Left colon (tissue), 2 donors: Measurements from ENCODE around the gene ADH4. TPM values are rescaled to one million over a fixed set of nuclear protein-coding genes. Genes with fewer than 3 reads are reported as not detected.
"Not testable (repeated sequence)": the region's sequence is repeated elsewhere in the genome, so short reads cannot be mapped to it uniquely, and the experiment has no call there.

Experiments used
- ATAC-seq: fragments of 200-7000 bp; cut with Tn5 transposase; one replicate; pipeline ENCODE4 v1.9.1; 2020; ENCODE audit warnings: mild to moderate bottlenecking, moderate library complexity
- DNase-seq, 2 donors: peaks; one replicate each; pipeline ENCODE4 v3.0.0-alpha.2; 2020
- intact Hi-C, 2 donors: fragments of 100-400 bp; cut with DNase I in 1 of 2; cut with micrococcal nuclease in 1 of 2; formaldehyde crosslinking; loops; one replicate each; pipeline versions ENCODE4 v1.11.2 to v1.14.0; 2022; cut with DNase I, micrococcal nuclease
- long read RNA-seq: library from polyadenylated mRNA; unstranded; transcript quantifications from one replicate; pipeline ENCODE4 v2.0.0, GENCODE V29; 2021
- total RNA-seq, 2 donors: library from RNA; stranded (reverse); fragmentation: NEBNext Ultra II Directional; extraction: Animal tissue kit (Norgen Biotek cat#: 25700); gene quantifications; one replicate each; pipeline ENCODE4 v1.2.1, GENCODE V29; 2021
- donor health status: DM: no; HTN: no; CAD: no.
- donor health status: DM: yes; HTN: yes; CAD: no.

ADH4 gene
- total RNA-seq: 1 to 10 TPM in 1 of 2 donors, under 1 TPM in 1; 0.31 to 2.8 TPM
- long read RNA-seq, partial matches to known transcripts: 2 of 2 reads
- long read RNA-seq, other reads (novel, unspliced or antisense): 0 of 2 reads

DNA sequence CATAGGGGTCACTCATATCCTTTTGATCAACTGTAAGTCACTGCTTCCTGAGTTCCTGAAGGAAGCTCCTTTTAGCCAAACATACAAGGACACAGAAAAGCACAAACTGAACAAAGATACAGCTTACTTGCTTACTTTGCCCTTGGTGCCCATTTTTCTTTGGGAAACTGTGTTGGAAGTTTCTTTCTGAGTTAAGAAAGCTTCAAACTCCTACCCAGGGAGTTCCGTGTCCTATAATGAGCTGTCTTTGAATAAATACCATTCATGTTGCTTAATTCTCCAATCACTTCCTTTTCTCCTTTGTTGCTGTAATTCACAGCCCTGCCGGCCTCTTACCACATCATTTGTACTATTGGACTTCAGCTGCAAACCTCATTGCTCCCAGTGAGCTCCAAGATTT, at the start of gene ADH4:
Gene ADH4, minus strand, starts transcription at position 228 of the 400 bp plus-strand sequence. Its CDS starts 75 bp downstream, at position 153.
- DNase-seq (peak in 1 of 2 donors; percentile 54), ATAC-seq (peak; percentile 47)
- intact Hi-C loops: no loop called here

DNA sequence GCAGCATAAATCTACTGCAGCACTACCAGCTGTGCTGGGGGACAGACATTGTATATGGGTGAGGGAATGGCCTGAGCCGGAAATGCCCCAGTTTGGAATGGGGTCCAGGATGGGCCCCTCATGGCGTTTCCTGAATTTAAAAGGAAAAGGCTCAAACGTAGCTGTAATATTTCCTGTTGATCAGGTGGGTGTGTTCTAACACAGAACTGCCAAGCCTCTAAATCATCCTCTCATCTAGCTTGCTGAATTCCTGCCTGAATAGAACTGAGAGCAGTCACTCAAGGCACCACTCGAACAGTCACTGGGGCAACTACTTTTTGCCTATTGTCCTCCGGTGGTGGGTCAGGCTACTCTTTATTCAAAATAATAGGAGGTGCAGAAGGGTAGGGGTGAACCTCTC, 46.2 kb upstream of the ADH4 start:
- no peak for ATAC-seq
- DNase-seq: no peak
- intact Hi-C loops: no loop called here

DNA sequence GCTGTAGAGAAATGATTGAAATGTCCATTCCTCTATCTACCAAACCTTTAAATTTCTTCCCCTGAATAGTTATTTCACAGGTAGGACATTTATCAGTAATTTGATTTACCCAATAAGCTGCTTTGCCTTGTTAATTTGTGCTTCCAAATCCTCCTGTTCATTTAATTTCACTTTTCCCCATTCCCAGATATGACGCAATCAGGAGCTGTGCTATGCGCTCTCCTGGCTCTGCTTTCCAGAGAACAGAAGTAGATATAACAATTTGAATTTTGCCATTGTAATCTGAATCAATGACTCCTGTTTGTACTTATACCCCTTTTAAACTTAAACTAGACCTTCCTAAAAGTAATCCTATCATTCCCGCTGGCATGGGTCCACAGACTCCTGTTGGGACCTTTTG, 45.8 kb upstream of the ADH4 start:
- ATAC-seq, intact Hi-C loops: not testable (repeated sequence)

DNA sequence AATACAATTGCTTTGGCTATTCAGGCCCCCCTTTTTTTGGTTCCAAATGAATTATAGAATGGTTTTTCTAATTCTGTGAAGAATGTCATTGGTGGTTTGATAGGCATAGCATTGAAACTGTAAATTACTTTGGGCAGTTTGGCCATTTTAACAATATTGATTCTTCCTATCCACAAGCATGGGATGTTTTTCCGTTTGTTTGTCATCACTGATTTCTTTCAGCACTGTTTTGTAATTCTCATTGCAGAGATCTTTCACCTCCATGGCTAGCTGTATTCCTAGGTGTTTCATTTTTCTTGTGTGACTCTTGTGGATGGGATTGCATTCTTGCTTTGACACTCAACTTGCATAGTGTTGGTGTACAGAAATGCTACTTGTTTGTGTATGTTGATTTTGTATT, 41.9 kb upstream of the ADH4 start:
- DNase-seq (no peak), ATAC-seq (no peak)
- intact Hi-C loops: no loop called here

More for the DNA sequence above, 45.8 kb upstream of the ADH4 start:
- DNase-seq: not testable (repeated sequence)

DNA sequence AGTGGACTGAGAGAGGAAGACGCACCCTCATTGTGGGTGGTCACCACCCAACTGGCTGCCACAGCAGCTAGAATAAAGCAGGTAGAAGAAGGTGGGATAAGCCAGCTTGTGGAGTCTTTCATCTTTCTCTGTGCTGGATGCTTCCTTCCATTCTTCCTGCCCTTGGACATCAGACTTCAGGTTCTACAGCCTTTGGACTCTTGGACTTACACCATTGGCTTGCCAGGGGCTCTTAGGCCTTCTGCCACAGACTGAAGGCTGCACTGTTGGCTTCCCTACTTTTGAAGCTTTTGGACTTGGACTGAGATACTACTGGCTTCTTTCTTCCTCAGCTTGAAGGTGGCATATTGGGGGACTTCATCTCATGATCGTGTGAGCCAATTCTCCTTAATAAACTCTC, 41.5 kb upstream of the ADH4 start:
- ATAC-seq (no peak), DNase-seq (no peak)
- intact Hi-C loops: no loop called here

DNA sequence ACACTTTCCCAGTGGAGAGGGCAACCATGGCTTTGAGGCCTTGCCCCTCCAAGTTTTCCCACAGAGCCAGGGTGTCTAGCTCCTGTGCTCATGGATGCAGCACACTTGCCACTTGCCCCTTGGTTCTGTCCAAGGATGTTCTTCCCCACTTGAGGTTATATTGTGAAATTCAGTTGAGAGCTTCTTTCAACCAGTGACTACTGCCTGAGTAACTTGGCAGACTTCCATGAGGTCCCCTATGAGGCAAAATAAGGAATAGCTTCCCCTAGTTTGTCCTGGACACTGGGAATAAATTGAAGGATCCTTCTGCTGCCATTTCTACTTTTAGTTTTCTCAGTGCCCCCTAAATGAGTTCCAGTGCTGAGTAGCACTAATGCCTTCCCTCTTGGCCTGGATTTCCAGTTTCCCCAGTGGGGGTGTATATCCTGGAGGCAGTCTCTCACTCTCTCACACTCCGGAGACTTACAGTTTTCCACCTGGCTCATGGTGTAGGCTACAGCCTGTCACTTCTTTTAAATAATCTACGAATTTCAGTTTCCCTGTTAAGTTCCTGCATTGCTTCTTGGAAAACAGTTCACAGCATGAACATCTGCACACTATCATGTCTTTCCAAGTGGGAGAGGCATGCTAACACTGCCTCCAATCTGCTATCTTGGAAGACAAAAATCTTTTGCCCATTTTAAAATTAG, 36.4 kb upstream of the ADH4 start:
- DNase-seq (no peak), ATAC-seq (no peak)
- intact Hi-C loops: no loop called here

DNA sequence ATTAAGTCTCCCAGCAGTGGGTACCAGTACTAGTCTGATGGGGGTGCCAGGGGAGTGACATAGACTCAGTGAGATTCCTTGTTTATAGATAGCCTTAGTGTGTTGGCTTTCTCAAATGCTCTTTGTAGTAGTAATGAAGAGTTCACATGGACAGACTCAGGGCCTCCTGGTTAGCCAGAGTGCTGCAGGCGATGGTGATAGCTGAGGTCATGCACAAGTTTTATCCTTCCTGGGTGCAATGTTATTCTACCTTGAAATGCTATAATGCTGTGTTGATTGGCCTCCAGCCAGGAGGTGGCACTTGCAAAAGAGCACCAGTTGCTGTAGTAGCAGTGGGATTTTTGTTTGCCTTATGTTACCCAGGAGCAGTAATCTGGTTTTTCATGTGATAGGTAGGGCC, 35.5 kb upstream of the ADH4 start:
- ATAC-seq: peak; percentile 82
- intact Hi-C loops: no loop called here
- DNase-seq: peak; percentile 29 to 60

DNA sequence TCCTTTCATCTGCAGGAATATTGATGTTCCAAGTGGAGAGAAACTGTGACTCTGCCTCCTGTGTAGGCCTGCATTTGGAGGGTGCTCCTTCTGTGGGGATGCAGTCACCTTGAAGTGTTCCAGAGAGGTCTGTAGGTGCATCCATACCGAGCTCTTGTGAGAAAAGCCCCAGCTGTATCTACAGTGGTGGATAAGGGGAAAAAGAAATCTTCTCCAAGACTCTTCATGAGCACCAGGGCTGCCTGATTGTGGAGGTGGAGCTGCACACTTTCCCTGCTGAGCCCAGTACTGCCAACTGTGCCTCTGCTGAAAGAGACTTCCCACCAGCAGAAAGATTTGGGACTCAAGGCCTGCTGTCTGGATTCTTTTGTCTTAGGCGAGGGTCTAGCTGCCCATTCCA, 35.1 kb upstream of the ADH4 start:
- intact Hi-C loops: no loop called here
- no peak for DNase-seq
- no peak for ATAC-seq

DNA sequence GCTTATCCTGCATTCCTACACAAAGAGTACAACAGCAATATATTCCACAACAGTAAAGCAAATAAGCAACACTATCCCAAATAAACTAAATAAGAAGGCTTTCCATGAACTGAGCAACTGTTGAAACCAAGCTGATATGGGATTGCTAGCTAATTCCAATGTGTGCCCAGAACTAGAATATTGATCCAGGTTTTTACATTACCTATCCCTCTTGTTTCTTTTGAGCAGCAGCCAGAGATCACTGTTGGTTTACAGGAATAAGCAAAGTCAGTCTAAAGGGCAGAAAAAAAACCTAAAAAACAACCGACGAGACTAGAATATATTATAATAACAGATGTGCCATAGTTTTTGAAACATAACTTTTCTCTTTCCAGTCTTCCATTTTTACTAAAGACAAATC, 22.4 kb upstream of the ADH4 start:
- ATAC-seq (no peak), DNase-seq (no peak)
- intact Hi-C loops: no loop called here

DNA sequence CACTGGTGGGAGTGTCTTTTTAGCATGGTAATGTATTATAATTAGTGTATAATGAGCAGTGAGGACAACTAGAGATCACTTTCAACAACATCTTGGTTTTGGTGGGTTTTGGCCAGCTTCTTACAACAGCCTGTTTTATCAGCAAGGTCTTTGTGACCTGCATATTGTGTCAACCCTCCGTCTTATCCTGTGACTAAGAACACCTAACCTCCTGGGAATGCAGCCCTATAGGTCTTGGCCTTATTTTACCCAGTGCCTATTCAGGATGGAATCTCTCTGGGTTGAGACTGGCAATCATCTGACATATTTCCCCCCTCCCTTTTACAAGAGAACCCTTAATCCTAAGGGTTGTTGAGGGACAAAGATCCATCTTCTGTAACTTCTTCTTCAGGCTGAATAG, 21.9 kb upstream of the ADH4 start:
- intact Hi-C loops: no loop called here
- no peak for DNase-seq
- ATAC-seq: no peak

DNA sequence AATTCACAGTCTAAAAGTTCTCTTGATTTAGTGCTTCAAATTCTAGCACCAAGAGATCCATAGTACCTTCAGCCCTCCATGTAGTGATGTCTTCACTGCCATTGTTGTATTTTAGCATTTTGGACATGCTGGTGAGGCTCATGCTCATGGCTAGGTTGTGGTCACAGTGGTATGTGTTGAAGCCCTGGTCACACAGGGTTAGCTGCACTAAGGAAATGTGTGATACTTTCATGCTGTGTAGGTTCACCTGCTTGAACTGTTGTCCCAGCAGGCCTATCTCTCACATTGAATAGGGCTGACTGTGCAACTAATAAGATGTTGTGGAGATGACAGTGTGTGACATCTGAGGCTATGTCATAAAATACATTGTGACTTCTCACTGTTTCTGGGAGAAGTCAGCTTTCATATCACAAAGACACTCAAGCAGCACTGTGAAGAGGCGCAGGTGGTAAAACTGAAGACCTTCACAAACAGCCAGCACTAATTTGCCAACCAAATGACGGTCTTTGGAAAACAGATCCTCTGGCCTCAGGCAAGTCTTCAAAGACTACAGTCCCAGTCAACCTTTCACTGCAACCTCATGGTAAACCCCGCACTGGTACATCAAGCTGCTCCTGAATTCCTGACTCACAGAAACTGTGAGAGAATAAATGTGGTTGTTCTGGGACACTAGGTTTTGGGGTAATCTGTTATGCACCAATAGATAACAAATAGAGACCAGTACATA, 17.4 kb upstream of the ADH4 start:
- ATAC-seq: no peak
- DNase-seq: no peak
- intact Hi-C loops: no loop called here

DNA sequence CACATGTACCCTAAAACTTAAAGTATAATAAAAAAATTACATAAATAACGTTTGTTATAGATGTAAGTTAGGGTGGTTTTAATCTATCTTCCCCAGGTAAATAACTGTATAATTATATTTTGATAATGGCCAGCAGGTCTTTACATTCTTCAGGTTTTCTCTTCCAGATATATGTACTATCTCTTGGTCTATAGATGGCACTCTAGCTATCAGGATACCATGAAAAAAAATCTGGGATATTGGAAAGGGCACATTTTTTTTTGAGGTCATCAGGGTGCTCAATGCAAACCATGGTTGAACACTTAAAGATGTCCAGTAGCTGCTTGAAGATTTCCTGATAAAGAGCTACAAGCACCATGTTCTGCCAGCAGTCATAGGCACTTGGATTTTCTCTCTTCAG, 15.6 kb upstream of the ADH4 start:
- intact Hi-C loops: no loop called here
- peak; percentile 28 for ATAC-seq

DNA sequence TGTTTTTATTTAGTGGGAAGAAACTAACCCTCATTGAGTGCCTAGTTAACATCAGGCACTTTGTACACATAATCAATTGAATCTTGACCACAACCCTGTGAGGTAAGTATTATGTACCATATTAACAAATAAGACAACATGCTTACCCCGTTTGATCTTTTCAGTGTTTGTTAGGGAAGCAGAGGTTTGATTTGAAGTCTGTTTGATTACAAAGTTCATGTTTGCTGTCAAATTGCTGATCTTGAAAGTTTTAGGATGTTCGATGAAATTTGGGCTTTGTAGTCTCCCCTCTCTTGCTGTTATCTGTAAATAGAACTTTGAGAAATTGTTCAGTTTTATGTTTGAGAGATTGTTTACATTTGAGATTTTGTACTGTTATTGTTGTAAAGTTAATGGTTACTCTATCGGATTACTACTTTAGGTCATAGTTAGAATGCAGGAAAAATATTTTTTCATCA, 13.4 kb upstream of the ADH4 start:
- intact Hi-C loops: no loop called here
- DNase-seq (no peak), ATAC-seq (peak; percentile 74)

More for the DNA sequence above, 15.6 kb upstream of the ADH4 start:
- DNase-seq: no peak

DNA sequence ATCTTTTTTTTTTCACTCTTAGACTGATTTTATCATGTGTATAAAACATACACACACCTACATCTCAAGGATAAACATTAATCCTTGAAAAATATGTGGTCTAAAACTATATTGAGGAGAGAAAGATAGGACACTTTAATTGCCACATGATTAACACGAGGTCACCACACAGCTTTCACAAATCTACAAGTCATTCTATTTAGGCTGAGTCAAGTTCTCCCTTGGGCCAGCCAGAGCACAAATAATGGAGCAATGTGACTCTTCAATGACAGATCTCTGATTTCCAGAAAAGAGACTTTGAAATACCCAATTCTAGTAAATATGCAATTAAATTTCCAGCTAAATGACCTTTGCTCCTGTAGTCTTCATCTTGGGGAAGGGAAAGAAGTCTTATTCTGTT, 12.9 kb upstream of the ADH4 start:
- intact Hi-C loops: no loop called here
- DNase-seq: no peak
- peak; percentile 43 for ATAC-seq

DNA sequence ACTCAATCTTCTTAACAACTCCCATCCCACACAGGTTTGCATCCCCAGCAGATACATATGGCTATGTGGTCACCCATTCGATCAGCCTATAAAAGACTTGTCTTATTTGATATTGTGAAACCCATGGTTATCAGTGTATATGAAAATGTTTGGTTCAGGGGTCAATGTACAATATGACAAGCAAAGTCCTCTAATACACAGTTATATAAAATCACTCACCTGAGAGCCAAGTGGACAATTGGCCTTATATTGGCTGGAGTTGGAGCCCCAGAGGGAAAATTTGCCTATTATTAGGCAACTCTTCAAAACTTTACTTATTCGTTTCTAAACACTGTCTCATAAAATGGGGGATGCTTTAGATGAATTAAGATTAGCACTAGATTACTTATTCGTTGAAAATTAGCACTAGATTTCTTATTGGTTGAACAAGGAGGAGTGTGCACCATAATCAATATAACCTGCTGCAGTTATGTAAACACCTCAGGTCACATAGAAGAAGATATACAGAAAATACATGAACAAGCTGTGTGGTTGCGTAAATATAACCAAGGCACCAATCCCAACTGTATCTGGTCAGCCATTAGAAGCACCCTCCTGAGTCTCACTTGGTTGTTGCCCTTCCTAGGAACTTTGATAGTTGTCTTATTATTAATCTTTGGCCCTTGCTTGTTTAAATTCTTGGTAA, 10.7 kb upstream of the ADH4 start:
- intact Hi-C loops: no loop called here
- DNase-seq (no peak), ATAC-seq (no peak)

DNA sequence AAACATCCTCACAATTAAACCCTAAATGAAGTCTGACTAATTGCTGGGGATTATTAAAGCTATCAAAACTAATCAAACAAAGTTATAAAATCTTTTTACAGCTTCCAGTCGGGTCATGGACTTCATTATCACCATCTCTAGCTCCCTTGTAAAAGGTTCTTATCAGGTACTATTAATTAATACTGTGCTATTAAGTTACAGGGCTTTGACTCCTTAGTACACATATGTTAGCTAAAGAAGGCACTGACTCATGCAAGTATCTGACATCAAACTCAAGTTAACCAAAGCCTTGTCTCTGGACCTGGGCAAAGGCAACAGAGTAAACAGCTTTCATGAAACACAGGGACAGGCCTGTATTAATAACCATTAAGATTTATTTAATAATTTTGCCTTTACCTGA, 7.9 kb upstream of the ADH4 start:
- ATAC-seq (no peak), DNase-seq (no peak)

DNA sequence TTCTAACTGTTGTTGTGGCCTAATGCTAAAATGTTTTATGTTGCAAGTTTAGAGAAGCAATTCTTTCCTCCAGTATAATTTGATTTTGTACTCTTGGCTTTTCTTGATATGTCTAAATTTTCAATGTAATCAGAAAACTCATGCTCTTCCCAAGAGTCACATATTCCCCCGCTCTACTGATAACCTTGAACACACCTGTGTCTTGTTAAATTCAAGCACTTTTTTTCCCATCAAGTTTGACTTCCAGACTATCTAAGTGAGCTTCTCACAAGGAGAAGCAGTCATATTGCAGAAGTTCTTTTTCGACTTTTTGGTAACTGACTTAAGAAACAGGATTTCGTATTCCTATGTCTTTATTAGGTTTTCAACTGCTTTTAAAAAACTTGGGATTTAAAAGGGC, 7.4 kb upstream of the ADH4 start:
- ATAC-seq (no peak), DNase-seq (no peak)
- intact Hi-C loops: no loop called here

More for the DNA sequence above, 7.9 kb upstream of the ADH4 start:
- intact Hi-C loops: no loop called here

DNA sequence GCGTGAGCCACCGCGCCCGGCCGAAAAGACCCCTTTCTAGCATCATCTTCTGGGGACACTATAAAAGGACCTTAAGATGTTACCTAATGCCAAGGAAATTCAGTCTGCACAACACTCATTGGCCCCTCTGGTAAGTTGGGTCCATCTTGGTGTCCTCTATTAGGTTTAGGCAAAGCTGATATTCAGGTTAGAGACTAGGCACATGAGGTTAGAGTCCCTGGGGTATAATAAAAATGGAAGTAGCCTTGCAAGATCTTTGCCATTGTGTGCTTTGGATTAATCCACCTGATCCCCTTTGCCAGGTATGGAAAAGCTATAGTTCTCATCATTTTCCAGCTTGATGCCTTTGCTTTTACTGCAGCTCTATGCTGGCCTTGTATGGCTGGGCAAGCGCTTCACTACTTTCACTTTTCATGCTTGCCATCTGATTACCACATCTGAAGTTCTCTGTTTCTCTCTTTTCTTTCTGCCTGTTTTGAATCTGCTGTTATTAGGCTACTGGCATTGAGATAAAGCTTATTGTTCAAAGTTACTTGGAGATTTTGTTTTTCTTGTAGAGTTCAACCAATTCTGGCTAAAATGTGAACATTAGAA, 5.4 kb upstream of the ADH4 start:
- ATAC-seq: peak; percentile 68
- intact Hi-C loops: no loop called here
- no peak for DNase-seq

DNA sequence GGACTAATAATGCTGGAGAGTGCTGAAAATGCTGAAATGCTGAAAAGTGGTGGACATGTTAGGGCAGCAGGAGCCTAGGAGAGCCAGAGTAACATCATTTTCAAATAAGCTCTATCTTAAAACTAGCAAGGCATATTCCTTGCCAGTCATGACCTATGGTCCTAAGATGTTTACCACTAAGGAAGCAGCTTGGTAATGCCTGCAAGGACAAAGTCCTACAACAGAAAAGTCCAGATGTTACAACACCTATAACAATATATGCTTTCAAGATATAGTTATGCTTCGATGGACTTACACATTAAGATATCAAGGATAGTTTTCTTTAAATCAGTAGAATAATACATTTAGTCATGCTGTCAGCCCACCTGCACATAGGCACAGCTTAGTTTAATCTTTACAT, 4.5 kb upstream of the ADH4 start:
- ATAC-seq (peak; percentile 97), DNase-seq (no peak)
- intact Hi-C loops: no loop called here
